NCI-H345 (cell line): Measurements from ENCODE around the gene ONECUT3.
"Not testable (repeated sequence)": the region's sequence is repeated elsewhere in the genome, so short reads cannot be mapped to it uniquely, and the experiment has no call there.

Experiments used
- DNase-seq: peaks from one replicate; lab custom pipeline; 2025; lab: John Stamatoyannopoulos, UW

The ONECUT3 gene

GRCh38 chr19:1794424-1795172 lies 41.3 kb downstream of the ONECUT3 start:
- DNase-seq, result no peak

DNA sequence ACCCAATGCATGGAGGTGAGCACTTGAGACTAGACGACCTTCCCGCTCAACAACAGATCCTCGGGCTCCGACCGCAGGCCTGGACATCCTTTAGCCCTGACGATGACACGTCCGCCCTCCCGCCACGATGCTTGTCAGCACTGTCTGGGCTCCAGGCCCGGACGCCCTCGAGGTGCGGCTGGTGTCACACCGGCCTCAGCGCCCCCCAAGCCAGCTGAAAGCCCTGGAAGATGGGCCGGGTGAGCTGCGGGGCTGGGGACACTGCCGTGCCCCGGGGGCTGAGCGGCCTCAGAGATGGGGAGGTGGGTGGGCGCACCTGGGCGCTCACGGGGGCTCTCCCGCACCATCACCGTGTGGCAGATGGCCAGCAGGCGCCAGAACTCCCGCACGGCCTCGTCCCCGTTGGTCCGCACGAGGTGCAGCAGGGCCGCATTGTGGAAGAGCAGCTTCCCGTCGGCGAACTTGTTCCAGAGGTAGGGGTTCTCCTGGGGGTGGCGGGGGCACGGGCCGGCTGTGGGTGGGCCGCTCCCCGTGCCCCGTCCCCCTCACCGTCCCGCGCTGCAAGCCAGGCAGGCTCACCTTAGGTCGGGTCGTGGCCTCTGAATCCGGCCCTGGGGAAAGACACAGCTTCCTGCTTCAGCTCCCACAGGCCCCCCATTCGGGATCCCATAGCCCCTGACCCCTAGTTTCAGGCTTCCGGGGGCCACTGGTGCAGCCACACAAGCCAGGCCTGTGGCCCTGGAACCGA lies 43.3 kb downstream of the ONECUT3 start:
- no peak for DNase-seq

DNA sequence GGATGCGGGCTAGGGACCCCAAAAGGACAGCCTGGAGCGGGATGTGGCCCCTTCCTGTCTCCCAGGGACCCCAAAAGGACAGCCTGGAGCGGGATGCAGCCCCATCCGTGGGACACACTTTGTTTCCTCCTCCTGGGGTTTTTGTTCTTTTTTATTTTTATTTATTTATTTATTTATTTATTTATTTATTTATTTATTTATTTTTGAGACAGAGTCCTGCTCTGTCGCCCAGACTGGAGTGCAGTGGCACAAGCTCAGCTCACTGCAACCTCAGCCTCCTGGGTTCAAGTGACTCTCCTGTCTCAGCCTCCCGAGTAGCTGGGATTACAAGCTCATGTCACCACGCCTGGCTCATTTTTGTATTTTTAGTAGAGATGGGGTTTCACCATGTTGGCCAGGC lies 44.0 kb downstream of the ONECUT3 start:
- not testable (repeated sequence) for DNase-seq

GRCh38 chr19:1799695-1800342 lies 46.5 kb downstream of the ONECUT3 start:
- peak; percentile 14 for DNase-seq

DNA sequence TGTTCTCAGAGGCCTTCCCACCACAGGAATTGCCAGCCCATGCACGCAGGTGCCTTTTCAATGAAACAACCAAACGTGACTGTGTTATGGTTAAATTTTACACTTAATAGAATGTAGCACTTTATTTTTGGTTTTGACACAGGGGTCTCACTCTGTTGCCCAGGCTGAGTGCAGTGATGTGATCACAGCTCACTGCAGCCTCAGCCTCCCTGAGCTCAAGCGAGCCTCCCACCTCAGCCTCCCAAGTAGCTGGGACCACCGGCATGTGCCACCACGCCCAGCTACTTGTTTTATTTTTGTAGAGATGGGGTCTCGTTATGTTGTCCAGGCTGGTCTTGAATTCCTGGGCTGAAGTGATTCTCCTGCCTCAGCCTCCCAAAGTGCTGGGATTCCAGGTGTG lies 51.6 kb downstream of the ONECUT3 start:
- no peak for DNase-seq

GRCh38 chr19:1805401-1806183 lies 52.3 kb downstream of the ONECUT3 start:
- DNase-seq, result no peak

DNA sequence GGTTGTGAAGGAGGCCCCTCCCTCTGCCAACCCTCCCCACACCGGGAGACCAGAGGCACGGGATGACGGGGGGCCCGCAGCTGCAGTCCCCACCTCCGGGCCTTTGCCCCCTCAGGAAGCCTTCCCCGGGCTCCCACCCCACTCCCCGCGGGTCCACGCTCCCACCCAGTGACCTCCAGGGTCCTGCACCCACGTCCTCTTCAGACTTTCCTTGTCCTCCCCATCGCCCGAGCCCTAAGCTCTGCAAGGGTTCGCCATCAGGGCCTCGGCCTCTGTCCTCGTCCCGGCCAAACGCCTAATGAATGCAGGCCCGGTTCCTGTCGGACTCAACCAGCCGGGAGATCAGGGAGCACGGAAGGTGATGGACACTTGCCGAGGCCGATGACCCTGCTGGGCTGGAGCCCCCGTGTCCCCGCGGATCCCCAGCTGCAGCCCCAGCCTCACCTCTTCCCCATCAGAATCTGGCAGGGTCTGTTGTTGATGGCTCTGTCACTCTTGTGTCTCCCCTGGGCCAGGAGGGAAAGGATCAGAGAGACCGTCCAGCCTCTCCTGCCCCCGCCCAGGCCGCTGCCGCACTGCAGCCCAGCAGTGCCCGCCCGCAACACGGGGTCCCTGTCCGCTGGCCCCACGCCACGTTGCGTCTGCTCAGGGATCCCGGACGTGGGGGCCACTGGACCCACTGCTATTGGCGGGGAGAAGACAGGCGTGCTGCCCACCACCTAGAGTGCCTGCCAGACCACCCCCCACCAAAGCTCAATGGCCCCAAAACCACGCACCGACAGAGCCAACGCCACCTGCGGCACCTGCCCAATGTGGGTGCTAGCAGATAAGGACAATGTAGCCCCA lies 53.1 kb downstream of the ONECUT3 start:
- no peak for DNase-seq

- DNase-seq, result no peak
Observed at GRCh38 chr19:1807030-1807694, 53.9 kb downstream of the ONECUT3 start.

DNA sequence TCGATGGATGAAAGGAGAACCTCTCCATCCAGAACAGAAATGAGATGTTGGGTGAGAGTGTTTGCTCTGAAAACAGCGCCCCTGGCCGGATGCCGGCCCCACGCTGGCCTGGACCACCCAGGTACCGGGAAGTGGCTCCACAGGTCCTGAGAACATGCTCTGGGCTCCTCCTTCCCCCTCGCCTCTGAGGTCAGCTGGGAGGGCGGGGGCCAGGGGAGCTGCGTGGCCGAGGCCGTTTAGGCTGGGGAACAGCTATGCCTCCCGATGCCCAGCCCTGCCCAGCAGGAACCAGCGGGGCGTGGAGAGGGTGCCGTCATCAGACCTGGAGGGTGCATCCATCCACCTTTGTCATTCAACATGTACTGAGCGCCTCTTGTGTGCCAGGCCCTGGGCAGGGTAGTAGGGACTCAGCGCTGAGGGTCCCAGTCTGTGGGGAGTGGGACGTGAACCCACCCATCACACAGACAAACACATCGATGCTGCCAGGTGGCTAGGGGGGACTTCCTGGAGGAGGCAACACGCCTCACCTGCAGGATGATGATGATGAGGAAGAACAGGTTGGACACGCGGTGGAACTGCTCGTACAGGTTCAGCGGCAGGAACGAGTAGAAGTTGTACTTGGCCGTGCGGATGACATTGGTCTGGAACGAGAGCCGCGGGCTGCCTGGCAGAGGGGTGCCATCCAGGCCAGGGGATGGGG lies 54.5 kb downstream of the ONECUT3 start:
- peak; percentile 17 for DNase-seq

DNA sequence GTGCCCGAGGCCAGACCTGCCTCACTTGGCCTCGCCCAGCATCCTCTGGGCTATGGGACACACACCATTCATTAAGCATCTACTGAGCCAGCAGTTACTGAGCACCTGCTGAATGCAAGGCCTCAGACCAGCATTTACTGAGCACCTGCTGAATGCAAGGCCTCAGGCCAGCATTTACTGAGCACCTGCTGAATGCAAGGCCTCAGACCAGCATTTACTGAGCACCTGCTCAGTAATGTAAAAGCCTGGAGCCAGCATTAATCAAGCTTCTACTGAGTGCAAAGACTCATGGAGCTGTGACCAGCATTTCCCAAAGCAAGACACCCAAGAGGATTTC lies 55.1 kb downstream of the ONECUT3 start:
- DNase-seq, result no peak

GRCh38 chr19:1809678-1810077 lies 56.4 kb downstream of the ONECUT3 start:
- no peak for DNase-seq

DNA sequence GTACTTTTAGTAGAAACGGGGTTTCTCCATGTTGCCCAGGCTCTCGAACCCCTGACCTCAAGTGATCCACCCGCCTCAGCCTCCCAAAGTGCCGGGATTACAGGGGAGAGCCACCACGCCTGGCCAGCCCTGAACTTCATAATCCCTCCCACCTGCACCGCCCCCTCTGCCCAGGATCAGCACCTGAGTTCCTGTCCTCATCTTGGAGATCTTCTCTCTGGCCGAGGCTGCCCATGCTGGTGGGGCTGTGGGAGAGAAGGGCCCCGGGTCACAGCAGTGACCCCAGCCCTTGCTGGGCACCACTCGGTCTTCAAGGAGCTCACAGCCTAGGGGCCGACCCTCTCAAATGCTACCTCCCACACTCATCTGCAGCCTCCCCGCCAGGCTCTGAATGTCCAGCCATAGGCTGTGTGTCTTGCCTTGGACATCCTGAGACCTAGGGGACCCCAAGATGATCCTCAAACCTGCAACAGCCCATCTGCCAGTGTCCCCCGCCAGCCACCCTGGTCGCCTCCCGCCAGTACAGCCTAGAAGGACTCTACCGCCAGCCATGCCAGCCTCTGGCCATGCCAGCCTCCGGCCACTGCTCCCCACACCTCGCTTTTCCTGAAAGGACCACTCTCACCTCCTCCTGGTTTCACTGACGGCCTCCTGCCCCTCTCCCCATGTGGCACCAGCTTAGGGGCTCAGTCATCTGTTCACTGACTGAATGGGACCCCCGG lies 57.3 kb downstream of the ONECUT3 start:
- no peak for DNase-seq

- DNase-seq, result peak; percentile 29
Observed at GRCh38 chr19:1811472-1811894, 58.2 kb downstream of the ONECUT3 start.

DNA sequence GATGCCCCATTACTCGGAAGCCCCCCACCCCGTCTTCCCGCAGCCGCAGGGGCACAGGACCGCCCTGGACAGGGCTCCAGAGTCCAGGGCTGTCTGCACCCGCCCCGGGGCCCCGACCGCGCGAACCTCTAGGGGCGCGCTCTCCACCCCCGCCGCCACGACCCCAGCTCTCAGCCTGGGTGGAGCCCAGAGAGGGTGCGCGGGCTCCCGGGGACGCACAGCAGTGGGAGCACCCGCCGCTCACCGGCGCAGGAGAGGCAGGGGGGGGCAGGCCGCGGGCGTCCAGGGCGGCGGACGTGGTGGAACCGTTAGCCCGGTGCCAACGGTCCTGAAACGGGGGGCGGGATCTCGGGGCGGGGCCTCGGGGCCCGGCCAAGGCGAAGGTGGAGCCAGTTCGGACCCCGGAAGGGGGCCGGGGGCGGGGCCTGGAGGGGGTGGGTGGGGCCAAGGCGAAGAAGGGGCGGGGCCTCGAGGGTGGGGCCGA lies 58.7 kb downstream of the ONECUT3 start, which contains the start of gene ATP8B3:
Gene ATP8B3, minus strand, starts transcription at position 335 of the 484 bp plus-strand sequence. CDS start 540 bp downstream, outside the sequence.
- DNase-seq, result no peak

DNA sequence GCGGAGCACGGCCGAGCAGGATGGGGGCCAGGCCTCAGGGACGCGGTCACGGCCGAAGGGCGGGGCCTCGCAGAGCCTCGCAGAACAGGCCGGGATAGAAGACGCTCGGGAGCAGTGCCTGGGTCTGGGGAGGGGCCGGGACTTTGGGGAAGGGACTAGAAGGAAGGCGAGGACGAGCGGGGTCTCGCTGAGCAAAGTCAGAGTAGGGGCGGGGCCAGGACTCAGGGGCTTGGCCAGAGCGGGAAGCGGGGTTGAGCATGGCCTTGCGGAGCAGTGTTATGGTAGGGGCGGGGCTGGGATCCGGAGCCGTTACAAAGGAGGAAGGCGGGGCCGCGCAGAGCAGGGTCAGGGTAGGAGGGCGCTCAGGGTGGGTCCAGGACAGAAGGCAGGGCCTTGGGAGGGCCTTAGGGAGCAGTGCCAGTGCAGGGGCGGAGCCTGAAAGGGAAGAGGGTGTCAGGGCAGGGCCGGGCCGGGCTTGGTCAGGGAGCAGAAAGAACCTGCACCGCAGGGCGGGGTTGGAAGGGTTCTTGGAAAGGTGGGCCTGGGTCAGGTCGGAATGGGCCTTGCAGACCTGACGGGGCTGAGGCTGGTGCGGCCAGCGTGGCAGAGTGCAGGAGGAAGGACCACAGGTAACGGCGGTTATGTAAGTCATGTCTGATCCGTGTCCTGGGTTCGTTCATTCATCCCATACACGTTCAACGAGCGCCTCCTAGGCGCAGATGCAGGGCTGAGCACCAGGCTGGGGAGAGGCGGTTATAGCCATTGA lies 59.3 kb downstream of the ONECUT3 start:
- DNase-seq, result peak; percentile 89

GRCh38 chr19:1813192-1814182 lies 60.2 kb downstream of the ONECUT3 start:
- no peak for DNase-seq

DNA sequence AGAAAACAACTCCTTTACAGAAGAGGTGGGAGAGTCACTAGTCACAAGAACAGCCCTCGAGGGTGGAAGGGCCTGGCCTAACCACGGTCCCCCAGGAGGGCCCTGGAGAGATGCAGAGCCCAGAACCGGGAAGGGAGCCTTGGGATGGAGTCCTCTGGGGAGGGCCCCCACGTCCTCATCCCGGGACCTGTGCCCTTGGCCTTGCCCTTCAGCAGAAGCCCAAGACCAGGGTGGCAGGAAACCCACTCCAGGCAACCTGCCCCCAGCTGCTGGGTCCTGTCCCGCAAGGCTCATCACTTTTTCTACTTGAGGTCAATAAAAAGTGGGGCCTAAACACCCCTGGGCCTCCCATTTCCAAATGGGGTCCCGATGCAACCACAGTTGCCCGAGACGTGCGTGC lies 61.1 kb downstream of the ONECUT3 start:
- no peak for DNase-seq
